ENCODE measurements around the gene PWP2.
"Not testable (repeated sequence)": the region's sequence is repeated elsewhere in the genome, so short reads cannot be mapped to it uniquely, and the experiment has no call there.

DNA sequence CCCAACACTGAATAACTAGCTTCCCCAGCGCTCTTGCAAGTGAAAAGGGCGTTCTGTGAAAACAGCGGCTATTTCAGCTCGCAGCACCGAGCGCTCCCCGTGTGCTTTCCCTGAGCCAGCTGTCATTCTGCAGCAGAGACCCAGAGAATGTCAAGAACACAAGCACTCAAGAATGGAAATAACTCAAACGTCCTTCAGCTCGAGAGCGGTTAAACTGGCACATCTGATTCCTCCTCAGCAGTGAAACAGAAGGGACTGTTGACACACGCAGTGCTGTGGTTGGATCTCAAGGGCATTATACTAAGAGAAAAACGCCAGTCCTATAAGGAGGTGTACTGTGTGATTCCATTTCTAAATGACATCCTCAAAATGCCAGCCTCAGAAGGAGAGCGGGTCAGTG, 8.2 kb upstream of the PWP2 start:
- TF ChIP-seq, protein P1, sequence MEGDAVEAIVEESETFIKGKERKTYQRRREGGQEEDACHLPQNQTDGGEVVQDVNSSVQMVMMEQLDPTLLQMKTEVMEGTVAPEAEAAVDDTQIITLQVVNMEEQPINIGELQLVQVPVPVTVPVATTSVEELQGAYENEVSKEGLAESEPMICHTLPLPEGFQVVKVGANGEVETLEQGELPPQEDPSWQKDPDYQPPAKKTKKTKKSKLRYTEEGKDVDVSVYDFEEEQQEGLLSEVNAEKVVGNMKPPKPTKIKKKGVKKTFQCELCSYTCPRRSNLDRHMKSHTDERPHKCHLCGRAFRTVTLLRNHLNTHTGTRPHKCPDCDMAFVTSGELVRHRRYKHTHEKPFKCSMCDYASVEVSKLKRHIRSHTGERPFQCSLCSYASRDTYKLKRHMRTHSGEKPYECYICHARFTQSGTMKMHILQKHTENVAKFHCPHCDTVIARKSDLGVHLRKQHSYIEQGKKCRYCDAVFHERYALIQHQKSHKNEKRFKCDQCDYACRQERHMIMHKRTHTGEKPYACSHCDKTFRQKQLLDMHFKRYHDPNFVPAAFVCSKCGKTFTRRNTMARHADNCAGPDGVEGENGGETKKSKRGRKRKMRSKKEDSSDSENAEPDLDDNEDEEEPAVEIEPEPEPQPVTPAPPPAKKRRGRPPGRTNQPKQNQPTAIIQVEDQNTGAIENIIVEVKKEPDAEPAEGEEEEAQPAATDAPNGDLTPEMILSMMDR (IDR thresholded peaks at IDR 0.05) = not testable (repeated sequence)
- TF ChIP-seq POLR2AphosphoS5, POLR2A (IDR thresholded peaks at IDR 0.05): not testable (repeated sequence)
